ENCODE results near the gene SLC16A10. TPM values are rescaled to one million over a fixed set of nuclear protein-coding genes. Genes with fewer than 3 reads are reported as not detected.

The SLC16A10 gene
- polyA plus RNA-seq, 12 donors = 1.9 to 10.8 (median 6.2) TPM; not detected in 1

DNA sequence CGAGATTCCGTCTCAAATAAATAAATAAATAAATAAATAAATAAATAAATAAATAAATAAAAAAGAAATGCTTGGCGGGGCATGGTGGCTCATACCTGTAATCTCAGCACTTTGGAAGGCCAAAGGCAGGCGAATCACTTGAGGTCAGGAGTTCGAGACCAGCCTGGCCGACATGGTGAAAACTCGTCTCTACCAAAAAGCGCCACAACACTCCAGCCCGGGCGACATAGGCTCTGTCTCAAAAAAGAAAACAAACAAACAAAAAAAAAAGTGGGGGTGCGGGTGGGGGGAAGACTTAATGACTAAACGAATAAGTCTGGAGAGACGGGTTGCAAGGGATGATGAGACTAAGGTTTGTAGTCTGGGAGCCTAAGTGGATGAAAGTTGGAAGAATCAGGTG is 170.7 kb downstream of the SLC16A10 start:
- DNase-seq = no peak

DNA sequence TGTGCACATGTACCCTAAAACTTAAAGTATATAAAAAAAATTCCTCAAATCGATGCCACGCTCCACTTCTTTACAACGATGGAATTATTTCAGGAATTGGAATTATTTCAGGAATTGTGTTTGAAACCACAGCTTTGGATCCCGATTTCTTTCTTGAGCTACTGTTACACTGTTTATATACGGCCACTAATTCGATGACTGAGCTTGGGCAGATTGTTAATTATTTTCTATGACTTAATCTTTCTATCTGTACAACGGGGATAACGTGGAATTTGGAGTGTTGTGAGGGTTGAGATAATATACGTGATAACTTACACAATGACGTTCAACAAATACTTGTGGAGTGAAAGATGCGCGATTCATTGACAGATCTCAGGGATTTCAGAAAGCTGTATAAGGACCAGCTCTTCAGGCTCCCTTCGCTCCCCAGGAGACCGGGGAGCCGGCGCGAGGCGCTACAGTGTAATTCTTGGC is 171.3 kb downstream of the SLC16A10 start:
- no peak for DNase-seq

DNA sequence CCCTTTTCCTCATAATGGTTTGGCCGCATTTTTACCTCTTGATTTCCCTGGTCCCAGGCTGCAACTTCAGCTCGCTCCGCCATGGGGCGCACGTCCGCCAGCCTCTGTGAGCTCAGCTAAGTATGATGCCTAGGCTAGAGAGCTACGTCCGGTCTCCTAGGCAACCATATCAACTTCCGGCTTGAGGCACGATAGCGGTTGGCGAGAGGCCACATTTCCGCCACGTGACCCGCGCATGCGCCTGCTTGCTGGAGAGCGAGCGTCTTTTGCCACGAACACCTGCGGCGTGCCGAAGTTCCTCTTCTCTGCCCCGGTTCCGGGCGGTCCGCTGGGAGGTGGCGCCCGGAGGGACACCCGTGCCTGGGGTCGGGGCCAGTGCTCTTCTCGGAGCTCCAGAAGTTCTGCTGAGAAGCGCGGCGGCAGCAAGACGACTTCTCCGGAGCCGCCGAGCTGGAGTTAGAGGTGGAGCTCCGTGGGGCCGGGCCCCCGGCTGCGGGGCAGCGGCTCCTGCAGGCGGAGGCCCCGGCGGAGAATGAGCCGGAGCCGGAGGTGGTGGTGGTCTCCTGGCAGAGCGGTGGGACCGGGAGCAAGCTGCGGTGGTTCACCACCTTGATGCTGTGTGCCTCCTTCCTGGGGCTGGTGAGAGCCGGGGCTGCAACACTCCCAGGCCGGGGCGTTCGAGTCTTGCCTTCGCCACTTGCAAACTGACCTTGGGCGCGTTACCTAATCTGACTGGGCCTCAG is 172.0 kb downstream of the SLC16A10 start:
- peak; percentile 100 for DNase-seq

DNA sequence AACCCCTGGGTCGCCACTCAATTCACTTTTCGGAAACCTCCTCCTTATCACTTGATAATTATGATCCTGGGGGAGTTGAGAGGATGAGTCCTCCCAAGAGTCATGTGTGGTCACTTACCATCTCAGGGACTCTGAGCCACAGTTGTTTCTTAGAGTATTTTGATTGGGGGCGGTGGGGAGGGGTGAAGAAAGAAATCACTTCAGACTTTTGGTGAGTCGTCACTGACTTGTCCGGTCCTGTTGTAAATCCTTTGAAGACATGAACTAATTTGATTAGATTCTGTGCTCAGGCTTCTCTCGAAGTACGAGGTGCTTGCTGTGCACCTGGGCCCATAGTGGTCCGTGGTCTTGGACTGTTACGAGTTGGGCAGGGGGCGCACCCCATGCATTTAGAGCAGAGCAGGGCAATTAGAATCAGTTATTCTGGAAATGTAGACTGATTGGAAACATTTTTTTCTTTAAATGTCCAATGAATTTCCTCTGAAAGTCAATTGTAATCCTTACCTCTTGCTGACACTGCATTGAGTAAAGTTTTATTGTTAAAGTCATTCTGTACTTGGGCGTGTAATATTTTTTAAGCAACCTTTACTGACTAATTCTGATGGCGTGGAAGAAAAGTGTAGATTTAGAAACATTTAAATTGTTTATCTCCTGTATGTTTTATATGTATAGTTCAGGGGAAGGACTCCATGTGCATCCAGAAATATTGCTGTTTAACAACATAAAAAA is 173.4 kb downstream of the SLC16A10 start:
- no peak for DNase-seq

DNA sequence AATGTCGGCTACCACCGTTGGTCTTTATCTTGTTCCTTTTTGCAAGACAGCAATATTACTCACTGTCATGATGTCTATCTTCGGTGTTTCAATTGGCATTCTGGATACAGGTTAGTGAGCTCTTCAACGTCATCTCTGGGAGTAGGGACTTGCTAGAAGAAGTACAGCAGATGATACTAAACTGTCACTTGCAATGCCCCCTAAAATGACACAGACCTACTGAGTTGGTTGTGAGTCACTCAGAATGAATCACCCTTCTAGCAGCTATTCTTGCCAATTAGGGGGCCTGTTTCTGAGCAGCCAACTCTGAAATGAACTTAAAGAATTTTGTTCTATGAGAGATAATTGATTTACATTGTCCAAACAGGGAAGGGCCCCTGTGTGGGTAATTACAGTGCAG is 176.5 kb downstream of the SLC16A10 start:
- DNase-seq = no peak

DNA sequence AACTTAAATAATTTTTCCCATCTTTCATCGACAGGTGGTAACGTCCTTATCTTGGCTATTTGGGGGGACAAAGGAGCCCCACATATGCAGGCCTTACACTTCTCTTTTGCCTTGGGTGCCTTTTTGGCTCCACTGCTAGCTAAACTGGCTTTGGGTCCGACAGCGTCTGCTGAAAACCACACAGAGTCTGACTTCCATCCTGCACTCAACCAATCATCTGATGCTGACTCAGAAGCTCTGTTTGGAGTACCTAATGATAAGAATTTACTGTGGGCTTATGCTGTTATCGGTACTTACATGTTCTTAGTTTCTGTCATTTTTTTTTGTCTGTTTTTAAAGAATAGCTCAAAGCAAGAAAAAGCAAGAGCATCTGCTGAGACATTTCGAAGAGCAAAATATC is 178.5 kb downstream of the SLC16A10 start:
- DNase-seq = no peak

DNA sequence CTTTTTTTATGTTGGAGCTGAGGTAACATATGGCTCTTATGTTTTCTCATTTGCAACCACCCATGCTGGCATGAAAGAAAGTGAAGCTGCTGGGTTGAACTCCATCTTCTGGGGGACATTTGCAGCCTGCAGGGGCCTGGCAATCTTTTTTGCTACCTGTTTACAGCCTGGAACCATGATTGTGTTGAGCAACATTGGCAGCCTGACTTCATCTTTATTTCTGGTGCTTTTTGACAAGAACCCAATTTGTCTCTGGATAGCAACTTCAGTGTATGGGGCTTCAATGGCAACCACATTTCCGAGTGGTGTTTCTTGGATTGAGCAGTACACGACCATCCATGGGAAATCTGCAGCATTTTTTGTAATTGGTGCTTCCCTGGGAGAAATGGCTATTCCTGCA is 179.0 kb downstream of the SLC16A10 start:
- DNase-seq = no peak

DNA sequence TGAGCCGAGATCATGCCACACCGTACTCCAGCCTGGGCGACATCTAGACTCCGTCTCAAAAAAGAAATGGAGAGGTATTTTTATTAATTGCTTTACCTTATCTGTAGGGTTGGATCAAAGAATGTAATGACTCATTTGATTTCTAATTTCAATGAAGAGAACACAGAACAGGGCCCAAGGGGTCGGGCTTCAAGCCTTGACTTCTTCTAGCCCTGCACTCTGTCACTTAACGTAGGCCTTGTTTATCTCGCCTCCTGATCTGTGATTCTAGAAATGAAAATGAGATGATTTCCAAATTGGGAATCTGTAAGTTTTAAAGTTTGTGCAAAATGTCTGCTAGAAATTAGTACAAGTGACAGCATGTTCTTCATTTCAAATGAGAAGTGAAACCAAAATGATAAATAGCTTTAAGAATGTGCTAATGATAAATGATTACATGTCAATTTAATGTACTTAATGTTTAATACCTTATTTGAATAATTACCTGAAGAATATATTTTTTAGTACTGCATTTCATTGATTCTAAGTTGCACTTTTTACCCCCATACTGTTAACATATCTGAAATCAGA is 180.5 kb downstream of the SLC16A10 start:
- no peak for DNase-seq

DNA sequence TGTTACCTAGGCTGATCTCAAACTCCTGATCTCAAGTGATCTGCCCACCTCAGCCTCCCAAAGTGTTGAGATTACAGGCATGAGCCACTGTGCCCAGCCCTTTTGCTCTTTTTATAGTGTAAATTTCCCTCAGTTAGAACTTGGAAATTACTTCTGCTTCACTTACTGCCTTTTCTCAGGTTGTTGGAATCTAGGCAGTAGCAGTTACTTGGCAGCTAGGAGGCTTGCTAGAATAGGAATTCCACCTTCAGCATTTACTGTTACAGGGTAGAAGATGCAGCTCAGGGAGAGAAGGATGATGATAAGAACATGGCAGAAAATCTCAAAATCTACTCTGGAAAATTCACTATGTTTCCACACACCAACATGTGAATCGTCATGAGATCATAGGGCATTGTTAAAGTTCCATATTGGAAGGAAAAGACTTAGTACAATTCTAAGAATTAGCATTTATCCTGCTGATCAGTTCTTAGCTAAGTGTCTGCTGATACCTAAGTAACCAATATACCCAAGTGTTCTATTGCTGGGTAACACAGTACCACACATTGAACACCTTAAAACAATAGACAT is 182.2 kb downstream of the SLC16A10 start:
- no peak for DNase-seq

DNA sequence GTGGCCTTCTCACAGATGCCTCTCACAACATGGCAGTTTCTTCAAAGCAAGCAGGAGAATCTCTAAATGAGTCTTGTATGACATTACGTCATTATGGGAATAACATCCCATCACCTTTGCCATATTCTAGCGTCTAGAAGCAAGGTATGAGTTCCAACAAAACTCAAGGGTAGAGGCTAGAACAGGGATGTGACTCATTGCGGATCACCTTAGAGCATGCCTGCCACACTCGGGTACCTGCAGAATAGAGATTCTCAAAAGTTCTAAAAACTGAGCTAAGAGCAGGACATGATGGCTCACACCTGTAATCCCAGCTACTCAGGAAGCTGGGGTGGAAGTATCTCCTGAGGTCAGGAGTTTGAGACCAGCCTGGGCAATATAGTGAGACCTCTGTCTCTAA is 182.8 kb downstream of the SLC16A10 start:
- DNase-seq = no peak

DNA sequence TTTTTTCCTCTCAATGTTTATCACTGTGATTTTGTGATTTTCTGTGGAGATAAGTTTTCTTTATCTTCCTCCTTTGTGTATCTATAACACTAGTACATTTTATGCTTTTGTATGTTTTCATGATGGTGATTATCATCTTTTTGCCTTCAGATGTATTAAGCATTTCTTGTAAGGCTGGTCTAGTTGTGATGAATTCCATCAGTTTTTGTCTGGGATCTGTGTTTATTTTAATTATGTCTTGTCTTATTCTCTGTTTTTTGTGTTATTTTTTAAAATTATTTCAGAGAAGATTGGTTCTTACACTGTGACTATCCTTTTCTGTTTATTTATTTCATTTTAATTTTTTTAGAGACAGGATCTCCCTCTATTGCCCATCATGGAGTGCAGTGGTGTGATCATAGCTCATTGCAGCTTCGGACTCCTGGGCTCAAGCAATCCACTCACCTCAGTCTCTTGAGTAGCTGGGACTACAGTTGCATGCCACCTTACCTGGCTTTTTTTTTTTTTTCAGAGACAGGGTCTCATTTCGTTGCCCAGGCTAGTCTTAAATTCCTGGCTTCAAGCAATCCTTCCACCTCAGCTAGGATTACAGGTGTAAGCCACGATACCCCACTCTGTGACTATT is 187.4 kb downstream of the SLC16A10 start:
- no peak for DNase-seq

DNA sequence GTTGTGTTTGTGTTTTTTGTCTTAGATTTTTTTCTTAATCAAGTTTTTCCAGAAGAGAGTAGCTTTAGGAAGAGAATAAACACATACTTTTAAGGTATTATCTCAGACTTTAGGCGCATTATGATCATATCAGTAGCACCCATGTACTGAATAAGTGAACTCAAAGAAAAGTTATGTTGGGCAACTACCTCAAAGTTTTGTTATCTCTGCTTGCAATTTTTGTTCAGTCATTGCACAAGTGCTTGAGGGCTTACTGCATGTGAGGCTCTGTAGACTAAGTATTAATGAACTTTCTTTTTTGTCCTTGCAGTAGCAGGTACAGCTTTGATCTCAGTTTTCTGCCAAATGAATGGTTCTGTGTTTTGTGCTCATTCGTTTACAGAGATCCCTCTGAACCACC is 189.0 kb downstream of the SLC16A10 start:
- DNase-seq = no peak

DNA sequence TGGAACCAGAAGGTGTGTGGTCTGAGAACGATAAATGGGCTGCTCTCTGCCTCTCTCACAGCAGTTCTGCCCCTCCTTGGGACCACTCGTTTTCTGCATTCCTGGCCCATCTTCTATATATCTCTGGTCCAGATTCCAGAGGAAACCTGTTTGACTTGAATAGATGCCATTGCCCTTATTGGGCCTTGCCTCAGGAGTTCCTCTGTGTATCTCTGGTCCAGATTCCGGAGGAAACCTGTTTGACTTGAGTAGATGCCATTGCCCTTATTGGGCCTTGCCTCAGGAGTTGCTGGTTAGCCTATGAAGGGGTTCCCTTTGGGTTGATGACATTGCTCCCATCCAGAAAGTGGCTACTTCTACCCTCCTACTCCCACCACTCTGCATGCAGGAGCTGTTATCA is 189.4 kb downstream of the SLC16A10 start:
- no peak for DNase-seq

DNA sequence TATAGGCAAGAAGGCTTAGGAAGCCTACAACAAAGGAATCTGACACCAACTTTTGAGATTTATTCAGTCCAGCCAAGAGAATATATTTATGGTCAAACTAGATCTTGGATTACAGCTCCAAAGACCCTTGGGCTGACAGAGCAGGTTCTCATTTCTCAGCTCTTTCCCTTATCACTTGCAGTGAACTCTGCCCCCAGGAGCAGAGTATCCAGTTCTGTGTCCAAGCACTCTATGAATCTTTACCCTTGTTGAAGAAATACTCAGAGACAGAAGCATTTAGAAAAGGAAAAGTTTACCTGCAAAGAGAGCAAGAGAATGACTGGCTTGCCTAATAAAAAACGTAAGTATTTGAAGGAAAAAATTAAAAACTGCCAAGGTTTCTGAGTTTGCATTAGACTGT is 190.5 kb downstream of the SLC16A10 start:
- DNase-seq = no peak

DNA sequence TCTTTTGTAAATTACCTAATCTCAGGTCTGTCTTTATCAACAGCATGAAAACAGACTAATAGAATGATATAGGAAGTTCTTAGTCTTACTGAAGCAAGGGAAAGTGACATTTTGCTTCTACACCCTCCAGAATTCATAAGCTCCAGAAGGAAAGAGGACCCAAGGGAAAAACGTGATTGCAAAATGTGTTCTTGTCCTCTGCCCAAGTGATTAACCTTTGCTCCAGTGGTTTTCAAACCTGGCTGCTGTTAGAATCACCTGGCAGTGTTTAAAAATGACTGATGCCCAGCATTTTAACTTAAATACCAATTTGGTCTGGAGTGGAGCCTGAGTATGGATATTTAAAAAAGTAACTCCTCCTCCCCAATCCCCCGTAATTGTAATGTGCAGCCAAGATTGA is 191.4 kb downstream of the SLC16A10 start:
- no peak for DNase-seq

DNA sequence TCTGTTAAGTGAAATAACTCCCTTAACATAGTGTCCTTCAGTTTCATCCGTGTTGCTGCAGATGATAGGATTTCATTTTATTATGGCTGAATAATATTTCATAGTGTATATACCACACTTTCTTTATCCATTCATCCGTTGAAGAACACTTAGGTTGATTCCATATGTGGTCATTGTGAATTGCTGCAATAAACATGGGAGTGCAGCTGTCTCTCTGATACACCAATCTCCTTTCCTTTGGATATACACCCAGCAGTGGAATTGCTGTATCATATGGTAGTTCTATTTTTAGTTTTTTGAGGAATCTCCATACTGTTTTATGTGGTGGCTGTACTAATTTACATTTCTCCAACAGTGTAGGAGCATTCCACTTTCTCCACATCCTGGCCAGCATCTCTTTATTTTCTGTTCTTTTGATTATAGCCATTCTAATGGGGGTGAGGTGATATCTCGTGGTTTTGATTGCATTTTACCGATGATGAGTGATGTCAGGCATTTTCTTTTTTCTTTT is 193.2 kb downstream of the SLC16A10 start:
- no peak for DNase-seq

Other genes with a start within 250 kb of the SLC16A10 start
- 10 to 100 TPM in 11 of 12 donors, not detected in 1; 35.2 to 93.1 (median 53.5) TPM for gene AMD1, start 212.7 kb upstream of the SLC16A10 start, polyA plus RNA-seq (ENCODE audit: insufficient read length in 12 of 12)
- 100 to 1,000 TPM in 1 of 12 donors, 10 to 100 TPM in 10, not detected in 1; 53.3 to 105 (median 84.9) TPM for gene GTF3C6, start 128.8 kb upstream of the SLC16A10 start, polyA plus RNA-seq (ENCODE audit: insufficient read length in 12 of 12)
- 10 to 100 TPM in 11 of 12 donors, not detected in 1; 14.8 to 38.4 (median 30.5) TPM for gene RPF2, start 105.5 kb upstream of the SLC16A10 start, polyA plus RNA-seq (ENCODE audit: insufficient read length in 12 of 12)

All from muscle of arm (tissue), 12 donors.